Measurements from ENCODE around the gene CTSG.
"Not testable (repeated sequence)": the region's sequence is repeated elsewhere in the genome, so short reads cannot be mapped to it uniquely, and the experiment has no call there.

The CTSG gene

DNA sequence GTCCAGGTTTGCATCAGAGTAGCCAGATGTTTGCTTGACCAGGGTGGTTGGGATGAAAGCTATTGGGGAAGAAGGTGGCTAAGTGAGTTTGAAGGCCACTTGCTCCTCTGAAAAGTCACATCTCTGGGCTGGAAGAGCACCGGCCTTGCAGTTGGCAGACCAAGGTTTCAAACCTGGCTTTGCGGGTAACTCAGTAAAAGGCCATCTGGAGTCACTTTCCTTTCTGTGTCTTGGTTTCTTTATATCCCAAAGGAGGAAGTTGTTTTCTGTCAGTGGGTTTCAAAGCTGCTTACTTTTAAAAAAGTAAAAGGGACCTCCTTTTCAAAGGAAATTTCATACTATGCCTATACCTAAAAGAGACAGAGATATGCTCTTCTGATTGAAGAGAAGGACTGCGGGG, 41.8 kb downstream of the CTSG start:
- no peaks in the 10 kb centered on the region for H3K27me3 ChIP-seq
- no peak for DNase-seq
- H3K4me1 ChIP-seq = no peaks in the 10 kb centered on the region
- no peak overlapping the region for H3K4me3 ChIP-seq (ENCODE audit: low read depth, low read length)
- TF ChIP-seq, protein P1, sequence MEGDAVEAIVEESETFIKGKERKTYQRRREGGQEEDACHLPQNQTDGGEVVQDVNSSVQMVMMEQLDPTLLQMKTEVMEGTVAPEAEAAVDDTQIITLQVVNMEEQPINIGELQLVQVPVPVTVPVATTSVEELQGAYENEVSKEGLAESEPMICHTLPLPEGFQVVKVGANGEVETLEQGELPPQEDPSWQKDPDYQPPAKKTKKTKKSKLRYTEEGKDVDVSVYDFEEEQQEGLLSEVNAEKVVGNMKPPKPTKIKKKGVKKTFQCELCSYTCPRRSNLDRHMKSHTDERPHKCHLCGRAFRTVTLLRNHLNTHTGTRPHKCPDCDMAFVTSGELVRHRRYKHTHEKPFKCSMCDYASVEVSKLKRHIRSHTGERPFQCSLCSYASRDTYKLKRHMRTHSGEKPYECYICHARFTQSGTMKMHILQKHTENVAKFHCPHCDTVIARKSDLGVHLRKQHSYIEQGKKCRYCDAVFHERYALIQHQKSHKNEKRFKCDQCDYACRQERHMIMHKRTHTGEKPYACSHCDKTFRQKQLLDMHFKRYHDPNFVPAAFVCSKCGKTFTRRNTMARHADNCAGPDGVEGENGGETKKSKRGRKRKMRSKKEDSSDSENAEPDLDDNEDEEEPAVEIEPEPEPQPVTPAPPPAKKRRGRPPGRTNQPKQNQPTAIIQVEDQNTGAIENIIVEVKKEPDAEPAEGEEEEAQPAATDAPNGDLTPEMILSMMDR (IDR thresholded peaks at IDR 0.05; ENCODE audit: low read depth, low read length) = no peak
- H3K36me3 ChIP-seq = no peaks in the 10 kb centered on the region
- H3K9me3 ChIP-seq = no peaks in the 10 kb centered on the region

GRCh38 chr14:24525877-24526620, 50.0 kb downstream of the CTSG start:
- DNase-seq; H3K4me3 ChIP-seq (ENCODE audit: low read depth, low read length); H3K4me1 ChIP-seq; H3K27me3 ChIP-seq; H3K36me3 ChIP-seq; H3K9me3 ChIP-seq: not testable (repeated sequence)

Measured in BE2C (cell line).